Measurements from ENCODE around the gene DICER1.

DICER1 gene

GRCh38 chr14:95137164-95137803, 20.0 kb downstream of the DICER1 start:
- Histone ChIP-seq H3K36me3 (replicated peaks) (no peaks in the 10 kb centered on the region; the same call in 1 of the 2 replicates), H3K27me3 (ENCODE audit: low read depth) (no peaks in the 10 kb centered on the region), H3K4me3 (no peak overlapping the region), H3K4me1 (peaks cover 48% of the 10 kb centered on the region), H3K9me3 (no peaks in the 10 kb centered on the region)
- no peak for DNase-seq (ENCODE audit: low spot score in 2 of 2)
- in situ Hi-C loops (cut with MboI; ENCODE audit: low sequenced_read_pairs) = no loop called here

- H3K4me3 ChIP-seq = no peak overlapping the region
- H3K27me3 ChIP-seq (ENCODE audit: low read depth) = no peaks in the 10 kb centered on the region
- peaks cover 41% of the 10 kb centered on the region for H3K4me1 ChIP-seq
- in situ Hi-C loops (cut with MboI; ENCODE audit: low sequenced_read_pairs) = no loop called here
- no peaks in the 10 kb centered on the region for H3K9me3 ChIP-seq
- DNase-seq (ENCODE audit: low spot score in 2 of 2) = no peak
- H3K36me3 ChIP-seq (replicated peaks) = peaks cover 3% of the 10 kb centered on the region; the same call in 1 of the 2 replicates
These were observed 20.7 kb downstream of the DICER1 start for GRCh38 chr14:95136631-95137030.

- no peaks in the 10 kb centered on the region for H3K9me3 ChIP-seq
- no peak for DNase-seq (ENCODE audit: low spot score in 2 of 2)
- H3K36me3 ChIP-seq (replicated peaks) = peaks cover 8% of the 10 kb centered on the region
- H3K27me3 ChIP-seq (ENCODE audit: low read depth) = no peaks in the 10 kb centered on the region
- peaks cover 19% of the 10 kb centered on the region for H3K4me1 ChIP-seq
- in situ Hi-C loops (cut with MboI; ENCODE audit: low sequenced_read_pairs) = no loop called here
- no peak overlapping the region for H3K4me3 ChIP-seq
These were observed 22.9 kb downstream of the DICER1 start for GRCh38 chr14:95134304-95134933.

- in situ Hi-C loops (cut with MboI; ENCODE audit: low sequenced_read_pairs) = no loop called here
- peak; percentile 52 to 54 for DNase-seq (ENCODE audit: low spot score in 2 of 2)
- Histone ChIP-seq H3K36me3 (replicated peaks) (peaks cover 18% of the 10 kb centered on the region), H3K27me3 (ENCODE audit: low read depth) (no peaks in the 10 kb centered on the region), H3K4me3 (no peak overlapping the region), H3K9me3 (no peaks in the 10 kb centered on the region), H3K4me1 (peaks cover 20% of the 10 kb centered on the region)
These were observed 24.0 kb downstream of the DICER1 start for GRCh38 chr14:95133282-95133681.

- Histone ChIP-seq H3K4me3 (no peak overlapping the region), H3K36me3 (replicated peaks) (peaks cover 18% of the 10 kb centered on the region), H3K27me3 (ENCODE audit: low read depth) (no peaks in the 10 kb centered on the region), H3K9me3 (no peaks in the 10 kb centered on the region), H3K4me1 (peaks cover 19% of the 10 kb centered on the region)
- in situ Hi-C loops (cut with MboI; ENCODE audit: low sequenced_read_pairs) = no loop called here
- DNase-seq (ENCODE audit: low spot score in 2 of 2) = no peak
These were observed 24.6 kb downstream of the DICER1 start for GRCh38 chr14:95132760-95133159.

- DNase-seq (ENCODE audit: low spot score in 2 of 2) = no peak
- Histone ChIP-seq H3K4me3 (no peak overlapping the region), H3K27me3 (ENCODE audit: low read depth) (no peaks in the 10 kb centered on the region), H3K4me1 (peaks cover 19% of the 10 kb centered on the region), H3K9me3 (no peaks in the 10 kb centered on the region), H3K36me3 (replicated peaks) (peaks cover 18% of the 10 kb centered on the region)
- in situ Hi-C loops (cut with MboI; ENCODE audit: low sequenced_read_pairs) = no loop called here
These were observed 26.8 kb downstream of the DICER1 start for GRCh38 chr14:95130549-95130948.

GRCh38 chr14:95128140-95128539, 29.2 kb downstream of the DICER1 start:
- Histone ChIP-seq H3K27me3 (ENCODE audit: low read depth) (no peaks in the 10 kb centered on the region), H3K4me1 (peaks cover 12% of the 10 kb centered on the region), H3K4me3 (no peak overlapping the region), H3K9me3 (no peaks in the 10 kb centered on the region), H3K36me3 (replicated peaks) (peaks cover 37% of the 10 kb centered on the region)
- in situ Hi-C loops (cut with MboI; ENCODE audit: low sequenced_read_pairs) = no loop called here
- DNase-seq (ENCODE audit: low spot score in 2 of 2) = no peak

GRCh38 chr14:95127531-95127911, 29.8 kb downstream of the DICER1 start:
- H3K4me1 ChIP-seq = peaks cover 9% of the 10 kb centered on the region; the same call in 1 of the 2 replicates
- H3K36me3 ChIP-seq (replicated peaks) = peaks cover 40% of the 10 kb centered on the region
- in situ Hi-C loops (cut with MboI; ENCODE audit: low sequenced_read_pairs) = no loop called here
- H3K4me3 ChIP-seq = no peak overlapping the region
- DNase-seq (ENCODE audit: low spot score in 2 of 2) = no peak
- H3K27me3 ChIP-seq (ENCODE audit: low read depth) = no peaks in the 10 kb centered on the region
- no peaks in the 10 kb centered on the region for H3K9me3 ChIP-seq

- DNase-seq (ENCODE audit: low spot score in 2 of 2) = no peak
- peaks cover 13% of the 10 kb centered on the region for H3K4me1 ChIP-seq
- in situ Hi-C loops (cut with MboI; ENCODE audit: low sequenced_read_pairs) = no loop called here
- H3K27me3 ChIP-seq (ENCODE audit: low read depth) = no peaks in the 10 kb centered on the region
- peaks cover 40% of the 10 kb centered on the region for H3K36me3 ChIP-seq (replicated peaks)
- H3K9me3 ChIP-seq = no peaks in the 10 kb centered on the region
- H3K4me3 ChIP-seq = no peak overlapping the region
These were observed 30.3 kb downstream of the DICER1 start for GRCh38 chr14:95126906-95127530.

- H3K4me3 ChIP-seq = no peak overlapping the region
- peaks cover 39% of the 10 kb centered on the region for H3K36me3 ChIP-seq (replicated peaks)
- in situ Hi-C loops (cut with MboI; ENCODE audit: low sequenced_read_pairs) = no loop called here
- DNase-seq (ENCODE audit: low spot score in 2 of 2) = no peak
- no peaks in the 10 kb centered on the region for H3K27me3 ChIP-seq (ENCODE audit: low read depth)
- H3K9me3 ChIP-seq = no peaks in the 10 kb centered on the region
- H3K4me1 ChIP-seq = peaks cover 13% of the 10 kb centered on the region
These were observed 31.4 kb downstream of the DICER1 start for GRCh38 chr14:95125915-95126314.

GRCh38 chr14:95125221-95125620, 32.1 kb downstream of the DICER1 start:
- Histone ChIP-seq H3K4me1 (peaks cover 13% of the 10 kb centered on the region), H3K27me3 (ENCODE audit: low read depth) (no peaks in the 10 kb centered on the region), H3K36me3 (replicated peaks) (peaks cover 41% of the 10 kb centered on the region), H3K4me3 (no peak overlapping the region), H3K9me3 (no peaks in the 10 kb centered on the region)
- no peak for DNase-seq (ENCODE audit: low spot score in 2 of 2)
- in situ Hi-C loops (cut with MboI; ENCODE audit: low sequenced_read_pairs) = no loop called here

- Histone ChIP-seq H3K27me3 (ENCODE audit: low read depth) (no peaks in the 10 kb centered on the region), H3K9me3 (no peaks in the 10 kb centered on the region), H3K4me1 (peaks cover 9% of the 10 kb centered on the region), H3K4me3 (no peak overlapping the region), H3K36me3 (replicated peaks) (peaks cover 36% of the 10 kb centered on the region)
- in situ Hi-C loops (cut with MboI; ENCODE audit: low sequenced_read_pairs) = no loop called here
- DNase-seq (ENCODE audit: low spot score in 2 of 2) = no peak
These were observed 33.3 kb downstream of the DICER1 start for GRCh38 chr14:95123891-95124579.

GRCh38 chr14:95122621-95122945, 34.7 kb downstream of the DICER1 start:
- peaks cover 31% of the 10 kb centered on the region for H3K36me3 ChIP-seq (replicated peaks)
- H3K27me3 ChIP-seq (ENCODE audit: low read depth) = no peaks in the 10 kb centered on the region
- peaks cover 4% of the 10 kb centered on the region; the same call in 1 of the 2 replicates for H3K4me1 ChIP-seq

More at GRCh38 chr14:95122621-95122945, 34.7 kb downstream of the DICER1 start:
- no peak for DNase-seq (ENCODE audit: low spot score in 2 of 2)
- Histone ChIP-seq H3K4me3 (no peak overlapping the region), H3K9me3 (no peaks in the 10 kb centered on the region)
- in situ Hi-C loops (cut with MboI; ENCODE audit: low sequenced_read_pairs) = no loop called here

All from HAP-1 (cell line).